GM06990 (cell line): ENCODE measurements around the gene GNG14.
"Not testable (repeated sequence)": the region's sequence is repeated elsewhere in the genome, so short reads cannot be mapped to it uniquely, and the experiment has no call there.

Experiments used
- DNase-seq: peaks from one replicate; pipeline ENCODE4 v3.0.0-alpha.2; 2011; ENCODE audit not compliant: insufficient read length; ENCODE audit errors: extremely low read depth
- H3K27me3 ChIP-seq: replicated peaks from 2 replicates; pipeline ENCODE4 v1.6.0; 2011; ENCODE audit warnings: low read length; ENCODE audit not compliant: control insufficient read depth, insufficient read depth
- H3K36me3 ChIP-seq: 2 replicates; pipeline ENCODE4 v1.5.1; 2011; ENCODE audit warnings: low read length; ENCODE audit not compliant: control insufficient read depth, insufficient read depth
- H3K4me3 ChIP-seq: replicated peaks from 2 replicates; pipeline ENCODE4 v1.5.1; 2011; ENCODE audit warnings: low read depth, mild to moderate bottlenecking, control low read depth, low read length
- CTCF ChIP-seq: IDR thresholded peaks from 2 replicates; pipeline ENCODE4 v1.5.1; 2011; ENCODE audit warnings: low read length, control low read depth, mild to moderate bottlenecking, inconsistent platforms; ENCODE audit not compliant: insufficient read depth, poor library complexity, severe bottlenecking

Gene GNG14

GRCh38 chr19:12695514-12695913 is 7.7 kb downstream of the GNG14 start:
- TF ChIP-seq CTCF = no peak
- H3K36me3 ChIP-seq = peaks cover 8% of the 10 kb centered on the region
- H3K4me3 ChIP-seq = peak overlapping the region; percentile 90
- H3K27me3 ChIP-seq = no peaks in the 10 kb centered on the region
- DNase-seq = no peak

- no peak for TF ChIP-seq CTCF
- Histone ChIP-seq H3K27me3 (no peaks in the 10 kb centered on the region), H3K36me3 (peaks cover 11% of the 10 kb centered on the region), H3K4me3 (peak overlapping the region; percentile 90)
- no peak for DNase-seq
Measured at GRCh38 chr19:12695997-12696365, 8.2 kb downstream of the GNG14 start.

- Histone ChIP-seq H3K36me3 (peaks cover 16% of the 10 kb centered on the region), H3K27me3 (no peaks in the 10 kb centered on the region), H3K4me3 (peak within 1 kb of the TSS; percentile 90)
- TF ChIP-seq CTCF = no peak
- peak; percentile 92 for DNase-seq
Measured at GRCh38 chr19:12696366-12697335, 8.9 kb downstream of the GNG14 start, which contains the start of gene FBXW9. Gene FBXW9 (minus strand): TSS chr19:12696631. CDS start chr19:12696581, 50 bp downstream.

GRCh38 chr19:12697425-12697824 is 9.6 kb downstream of the GNG14 start:
- H3K27me3 ChIP-seq, DNase-seq: not testable (repeated sequence)
- Histone ChIP-seq H3K36me3 (peaks cover 22% of the 10 kb centered on the region), H3K4me3 (peak overlapping the region; percentile 90)

GRCh38 chr19:12698138-12698537 is 10.3 kb downstream of the GNG14 start:
- DNase-seq = no peak
- H3K36me3 ChIP-seq = peaks cover 23% of the 10 kb centered on the region
- TF ChIP-seq CTCF = no peak
- H3K4me3 ChIP-seq = no peak overlapping the region
- no peaks in the 10 kb centered on the region for H3K27me3 ChIP-seq

GRCh38 chr19:12701596-12702282 is 13.9 kb downstream of the GNG14 start:
- Histone ChIP-seq H3K4me3 (no peak overlapping the region), H3K27me3 (no peaks in the 10 kb centered on the region), H3K36me3 (peaks cover 48% of the 10 kb centered on the region)
- no peak for TF ChIP-seq CTCF
- no peak for DNase-seq
